Measurements from ENCODE around the gene ANGPTL2.

The ANGPTL2 gene

DNA sequence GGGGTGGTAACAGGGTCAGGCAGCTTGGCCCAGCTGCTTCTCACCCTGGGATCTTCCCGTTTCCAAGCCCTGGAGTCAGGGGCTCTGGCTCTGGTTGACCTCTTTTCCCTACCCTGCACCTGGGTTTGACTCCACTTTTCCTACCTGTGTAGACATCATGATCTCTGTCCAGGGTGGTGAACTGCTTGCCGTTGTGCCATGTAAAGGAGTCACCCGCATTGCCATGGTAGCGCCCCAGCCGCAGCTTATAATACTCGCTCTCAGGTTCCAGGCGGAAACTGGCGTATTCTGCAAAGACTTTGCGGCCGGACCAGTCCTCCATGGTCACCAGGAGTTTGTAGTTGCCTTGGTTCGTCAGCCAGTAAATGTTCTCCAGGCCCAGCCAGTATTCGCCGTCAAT is 30.9 kb downstream of the ANGPTL2 start:
- no peak for DNase-seq

DNA sequence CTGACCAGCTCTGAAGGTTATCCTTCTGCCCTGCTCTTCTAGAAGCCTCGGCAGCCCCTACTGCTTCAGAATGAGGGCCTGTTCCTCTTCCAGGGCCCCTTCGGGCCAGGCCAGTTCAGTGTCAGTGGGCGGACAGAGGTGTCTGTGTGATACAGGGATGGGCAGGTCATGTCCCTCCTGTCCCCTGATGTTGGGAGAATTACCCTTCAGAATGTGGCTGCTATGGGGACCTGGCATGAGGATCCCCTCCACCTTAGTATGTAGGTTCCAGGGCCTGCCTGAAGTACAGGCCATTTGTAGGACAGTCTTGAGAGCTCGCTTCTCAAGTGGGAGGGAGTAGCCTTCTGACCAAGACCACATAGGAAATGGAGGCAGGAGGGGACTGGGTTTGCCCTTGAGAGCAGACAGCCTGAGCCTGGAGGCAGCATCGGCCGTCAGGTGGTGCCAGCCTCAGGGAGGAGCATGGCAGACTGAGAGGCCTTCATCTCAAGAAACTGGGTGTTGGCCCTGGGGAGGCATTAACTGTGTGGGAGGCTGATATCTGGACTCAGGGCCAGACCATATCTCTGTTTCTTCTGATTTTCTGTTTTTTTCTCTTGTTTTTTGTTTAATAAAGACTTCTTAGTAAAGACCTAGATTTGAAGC is 32.0 kb downstream of the ANGPTL2 start:
- DNase-seq, result no peak

DNA sequence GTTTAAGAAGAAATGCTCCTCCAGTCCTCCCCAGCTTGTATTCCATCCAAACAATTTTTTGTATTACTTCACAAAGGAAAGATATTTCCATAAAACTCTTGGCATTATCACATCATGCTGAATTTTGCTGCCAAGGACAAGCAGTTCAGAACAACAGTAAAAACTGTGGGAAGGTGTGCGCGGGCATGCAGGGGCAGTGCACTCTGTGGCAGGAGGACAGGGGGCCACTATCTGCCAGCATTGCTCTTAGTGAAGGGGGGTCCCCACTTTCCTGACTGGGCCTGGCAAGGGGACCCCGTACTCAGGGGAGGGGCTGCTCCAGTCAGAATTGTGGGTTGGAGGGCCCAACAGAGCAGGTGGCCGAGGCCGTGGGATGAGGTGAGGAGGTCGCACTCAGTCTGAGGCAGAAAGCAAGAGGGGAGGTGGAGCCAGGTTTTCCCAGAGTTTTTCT is 32.8 kb downstream of the ANGPTL2 start:
- DNase-seq, result no peak

DNA sequence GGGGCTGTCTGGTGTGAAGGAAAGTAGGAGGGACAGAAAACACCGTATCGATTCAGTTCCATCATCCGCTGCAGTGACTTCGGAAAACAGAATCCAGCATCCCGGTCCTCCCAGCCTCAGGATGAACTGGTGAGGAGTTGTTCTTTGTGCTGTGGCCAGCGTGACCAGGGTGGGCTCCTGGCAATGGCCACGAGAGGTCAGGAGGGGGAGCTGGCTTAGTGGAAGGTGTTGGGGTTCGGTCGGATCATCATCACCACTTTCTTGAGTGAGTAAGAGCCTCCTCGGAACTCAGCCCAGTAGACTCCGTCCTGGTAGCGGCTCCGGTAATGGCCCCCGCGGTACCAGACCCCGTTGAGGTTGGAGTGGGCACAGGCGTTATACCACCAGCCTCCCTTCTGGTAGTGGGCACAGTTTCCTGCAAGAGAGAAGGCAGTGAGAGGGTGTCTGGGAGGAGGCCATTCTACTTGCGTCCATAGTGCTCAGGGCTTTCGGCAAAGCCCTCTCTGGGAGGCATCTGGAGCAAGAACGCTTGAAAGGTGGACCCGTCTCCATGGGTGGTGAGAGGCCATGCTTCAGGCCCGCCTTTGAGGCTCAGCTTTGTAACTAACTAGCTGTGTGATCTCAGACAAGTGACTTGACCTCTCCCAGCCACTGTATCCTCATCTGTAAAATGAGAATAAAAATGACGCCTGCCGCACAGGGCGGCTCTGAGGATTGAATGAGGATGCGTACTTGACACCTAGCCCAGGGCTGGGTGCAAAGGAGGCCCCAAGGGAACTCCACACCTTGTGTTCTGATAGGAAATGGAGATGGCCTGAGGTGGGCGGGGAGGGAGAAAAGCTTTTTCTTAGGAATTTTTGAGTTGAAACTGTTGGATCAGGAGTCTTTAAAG is 33.5 kb downstream of the ANGPTL2 start:
- DNase-seq, result no peak

DNA sequence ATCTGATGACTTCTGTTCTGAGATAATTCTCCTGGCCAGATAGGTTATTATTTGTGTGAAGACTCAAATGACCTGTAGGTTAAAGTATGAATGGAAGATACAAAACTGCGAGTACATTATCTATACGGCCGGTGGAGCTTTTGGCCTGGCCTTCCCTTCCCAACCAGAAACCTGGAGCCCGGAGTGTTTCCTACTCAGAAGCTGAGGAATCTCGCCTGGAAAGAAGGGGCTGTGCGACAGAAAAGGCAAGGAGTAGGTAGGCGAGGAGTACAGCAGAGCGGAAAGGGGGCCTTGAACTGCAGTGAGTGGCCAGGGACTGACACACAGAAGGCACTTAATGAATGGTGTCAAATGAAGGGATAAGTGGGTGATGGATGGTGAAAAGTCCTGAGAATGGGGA is 34.6 kb downstream of the ANGPTL2 start:
- DNase-seq, result no peak

- no peak for DNase-seq
These were observed 35.0 kb downstream of the ANGPTL2 start for GRCh38 chr9:127087411-127087810.

DNA sequence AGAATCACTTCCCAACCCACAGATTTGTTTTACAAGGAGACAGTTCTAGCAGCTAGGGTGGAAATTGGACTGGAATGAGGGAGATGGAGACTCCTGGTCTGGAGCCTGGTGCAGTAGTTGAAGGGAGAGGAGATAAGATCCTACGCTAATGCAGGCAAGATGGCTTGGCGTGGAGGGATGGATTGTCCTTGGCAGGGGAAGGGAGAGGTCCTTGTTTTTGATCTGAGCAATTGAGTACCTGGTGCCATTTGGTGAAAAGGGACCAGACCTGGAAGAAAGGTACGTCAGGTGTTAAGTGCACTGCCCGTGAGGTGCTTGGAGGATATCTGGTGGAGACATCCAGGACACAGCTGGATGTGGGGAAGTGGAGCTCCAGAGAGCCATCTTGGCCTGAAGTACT is 35.7 kb downstream of the ANGPTL2 start:
- no peak for DNase-seq

- no peak for DNase-seq
These were observed 37.2 kb downstream of the ANGPTL2 start for GRCh38 chr9:127085186-127085585.

- DNase-seq, result no peak
These were observed 38.1 kb downstream of the ANGPTL2 start for GRCh38 chr9:127084076-127085039.

DNA sequence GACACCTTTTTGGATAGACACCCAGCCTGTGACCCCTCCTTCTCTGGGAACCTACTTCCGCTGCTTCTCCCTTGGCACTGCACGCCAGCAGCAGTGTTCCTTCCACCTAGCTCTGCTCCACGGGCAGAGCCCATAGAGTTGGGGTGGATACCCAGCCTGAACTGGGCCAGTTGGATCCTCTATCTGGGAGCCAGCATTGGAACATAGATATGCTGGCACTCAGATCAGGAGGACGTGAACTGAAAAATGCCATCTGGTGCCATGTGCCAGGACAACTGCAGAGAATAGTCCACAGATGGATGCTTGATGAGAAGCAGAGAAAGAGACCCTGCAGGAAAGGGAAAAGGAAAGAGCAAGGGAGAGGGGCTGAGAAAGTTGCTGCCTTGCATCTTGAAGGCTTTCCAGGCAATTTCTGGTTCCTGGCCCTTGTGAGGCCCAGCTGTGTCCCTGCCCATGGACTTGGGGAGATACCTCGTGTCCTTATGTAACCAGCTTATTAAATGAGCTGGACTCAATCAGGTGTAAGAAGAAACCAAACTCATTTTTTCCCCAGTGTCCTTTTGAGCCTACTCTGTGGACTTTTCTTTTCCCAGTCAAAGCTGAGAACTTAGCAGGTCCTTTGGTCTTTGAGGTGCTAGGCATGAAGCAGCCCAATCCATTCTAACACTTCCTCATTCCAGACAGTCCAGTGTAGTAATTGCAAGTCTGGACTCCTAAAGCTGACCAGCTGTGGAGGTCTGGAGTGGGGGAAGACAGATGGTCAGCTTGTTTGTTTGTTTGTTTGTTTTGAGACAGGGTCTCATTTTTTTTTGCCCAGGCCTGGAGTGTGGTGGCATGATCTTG is 39.1 kb downstream of the ANGPTL2 start:
- DNase-seq, result no peak

GRCh38 chr9:127081250-127082185 is 40.9 kb downstream of the ANGPTL2 start:
- DNase-seq, result no peak

DNA sequence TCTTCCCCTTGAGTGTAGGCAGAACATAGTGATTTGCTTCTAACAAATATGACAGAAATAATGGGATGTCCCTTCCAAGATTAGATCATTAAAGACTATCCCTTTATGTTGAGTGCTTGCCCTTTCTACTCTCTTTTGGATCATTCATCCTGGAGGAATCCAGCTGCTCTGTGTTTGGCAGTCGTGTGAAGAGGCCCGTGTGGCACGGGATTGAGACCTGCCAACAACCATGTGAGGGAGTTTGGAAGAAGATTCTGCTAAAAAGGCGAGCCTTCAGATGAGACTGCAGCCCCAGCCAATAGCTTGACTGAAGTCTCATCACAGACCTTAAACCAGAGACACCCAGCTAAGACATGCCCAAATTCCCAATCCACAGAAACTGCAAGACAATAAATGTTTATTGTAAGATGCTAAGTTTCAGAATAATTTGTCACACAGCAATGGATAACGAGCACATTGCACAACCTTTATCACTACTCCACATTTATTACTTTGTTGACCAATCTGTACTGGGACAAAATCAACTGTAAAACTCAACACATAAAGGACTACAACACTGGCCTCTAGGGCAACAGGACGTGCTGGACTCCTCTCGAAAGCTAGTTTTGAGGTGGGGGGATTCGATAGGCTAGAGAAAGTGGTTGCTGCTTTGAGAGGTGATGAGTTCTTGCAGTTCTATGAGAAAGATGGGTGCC is 42.8 kb downstream of the ANGPTL2 start:
- DNase-seq, result no peak

- DNase-seq, result no peak
These were observed 43.4 kb downstream of the ANGPTL2 start for GRCh38 chr9:127078988-127079387.

DNA sequence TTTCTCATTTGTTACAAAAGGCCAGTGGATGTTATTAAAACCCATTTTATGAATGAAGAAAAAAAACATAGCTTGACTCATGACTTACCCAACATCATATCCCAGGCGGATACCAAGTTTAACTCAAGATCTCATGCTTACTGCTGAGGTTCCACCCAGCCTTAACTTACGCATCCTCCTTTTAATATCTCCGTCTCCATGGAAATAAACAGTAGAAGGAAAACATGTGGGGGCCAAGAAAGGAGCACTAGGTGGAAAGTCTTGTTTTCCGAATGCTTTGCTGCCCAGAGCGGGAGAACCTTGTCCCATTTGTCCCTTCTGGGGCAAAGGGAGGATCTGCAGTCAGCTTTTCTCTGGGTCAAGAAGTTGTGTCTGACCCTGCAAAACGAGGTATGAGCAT is 44.1 kb downstream of the ANGPTL2 start:
- no peak for DNase-seq

DNA sequence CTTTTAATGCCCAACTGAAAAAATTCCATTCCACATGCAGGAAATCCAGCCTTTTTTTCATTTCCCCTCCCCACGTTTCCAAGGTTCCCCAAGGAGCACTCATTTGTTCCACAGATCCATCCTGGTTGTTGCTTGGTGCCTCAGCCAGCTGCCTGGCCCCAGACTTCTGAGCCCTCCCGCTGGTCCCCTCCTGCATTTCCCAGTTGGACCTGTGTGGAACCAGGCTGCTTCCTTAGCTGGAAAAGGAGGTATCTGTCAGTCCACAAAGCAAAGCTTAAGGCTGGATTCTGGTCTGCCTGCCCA is 44.8 kb downstream of the ANGPTL2 start:
- no peak for DNase-seq

DNA sequence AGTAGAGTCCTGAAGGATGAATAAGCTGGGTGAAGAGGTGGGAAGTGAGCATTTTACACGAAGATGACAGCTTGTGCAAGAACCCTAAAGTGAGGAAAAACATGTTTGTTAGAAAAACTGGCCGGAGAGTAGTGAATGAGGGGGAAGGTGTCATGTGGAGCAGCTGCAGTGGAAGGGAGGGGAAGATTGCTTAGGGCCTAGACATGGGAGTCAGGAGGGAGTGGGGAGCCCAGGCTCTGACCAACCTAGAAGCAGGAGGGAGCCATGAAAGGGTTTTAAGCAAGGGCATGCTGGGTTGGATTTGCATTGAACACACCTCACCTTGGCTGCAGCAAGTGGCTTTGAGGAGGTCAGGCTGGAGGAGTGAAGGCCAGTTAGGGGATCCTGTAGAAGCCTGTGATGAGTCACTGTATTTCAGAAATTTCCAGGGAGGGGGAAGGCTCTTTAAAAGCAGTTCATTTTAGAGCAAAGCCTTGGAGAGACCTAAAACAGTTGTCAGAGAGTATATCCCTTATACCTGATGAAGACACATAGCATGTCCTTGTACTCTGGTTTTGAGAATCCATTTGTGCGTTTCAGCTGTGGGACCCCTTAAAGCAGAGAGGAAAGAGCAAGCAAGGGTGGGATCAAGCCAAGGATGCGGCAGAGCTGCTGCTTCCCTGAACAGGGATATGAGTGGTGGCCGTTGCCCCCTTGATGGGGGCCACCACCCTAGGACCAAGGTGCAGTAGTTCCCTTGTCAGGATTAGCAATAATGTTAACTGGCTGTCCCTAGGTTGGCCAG is 45.4 kb downstream of the ANGPTL2 start:
- DNase-seq, result no peak

GRCh38 chr9:127075624-127076372 is 46.6 kb downstream of the ANGPTL2 start:
- no peak for DNase-seq

DNA sequence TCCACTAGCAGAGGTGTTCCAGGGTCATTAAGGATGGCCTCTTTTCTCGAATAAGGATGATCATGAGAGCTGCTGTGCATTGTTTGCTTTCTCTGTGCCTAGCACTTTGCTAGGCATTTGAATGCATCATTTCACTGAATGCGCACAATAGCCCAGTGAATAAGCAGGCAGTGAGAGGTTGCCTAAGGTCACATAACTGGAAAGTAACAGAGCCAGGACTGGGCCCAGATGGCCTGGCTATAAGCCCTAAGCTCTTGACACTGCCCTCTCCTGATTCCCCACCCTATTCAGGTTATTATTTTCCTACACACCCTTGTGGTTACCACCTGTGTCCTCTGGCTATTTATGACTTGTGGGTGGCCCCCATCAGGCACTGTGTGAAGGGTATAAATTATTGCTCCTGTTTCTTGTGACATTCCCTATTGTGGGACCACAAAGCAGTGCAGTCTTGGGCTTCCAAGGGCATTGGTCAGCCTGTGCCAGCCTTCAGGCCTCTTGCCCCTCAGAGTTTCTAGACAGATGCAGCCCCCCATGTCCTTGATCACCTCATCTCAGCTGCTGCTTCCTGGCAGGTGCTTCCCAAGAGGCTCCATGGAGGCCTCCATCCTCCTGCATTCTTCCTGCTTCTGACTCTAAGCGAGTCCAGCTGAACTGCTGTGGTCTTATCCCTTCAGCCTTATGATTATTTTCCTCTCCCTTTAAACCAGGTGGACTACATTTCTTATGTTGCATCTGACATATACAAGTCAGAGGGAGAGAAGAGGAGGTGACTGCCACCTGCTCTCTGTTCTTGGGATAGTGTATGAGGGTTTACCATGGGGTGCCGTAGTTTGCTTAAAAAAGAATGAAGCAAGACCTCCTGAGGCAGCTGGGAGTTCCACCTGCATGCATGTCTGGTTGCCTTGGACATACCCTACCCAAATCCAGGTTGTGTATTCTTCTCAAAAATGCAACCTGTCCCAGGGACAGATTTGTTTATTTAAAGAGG is 47.6 kb downstream of the ANGPTL2 start:
- DNase-seq, result no peak
